Thyroid gland (tissue), 4 donors: Measurements from ENCODE around the gene FAF2. TPM values are rescaled to one million over a fixed set of nuclear protein-coding genes. Genes with fewer than 3 reads are reported as not detected.

Experiments used
- DNase-seq, 2 donors: peaks; one replicate each; pipeline ENCODE4 v3.0.0-alpha.2; 2019
- H3K27ac ChIP-seq, 3 donors: fragments of 200-600 bp; sonication (generic); 1 replicate in 2 of 3; 2 replicates in 1 of 3; pipeline ENCODE4 v1.5.1; 2016 to 2019; ENCODE audit warnings: mild to moderate bottlenecking in 1 of 3, moderate library complexity in 1 of 3
- H3K27me3 ChIP-seq: fragments of 200-600 bp; sonication (generic); one replicate; pipeline ENCODE4 v1.5.1; 2019
- H3K36me3 ChIP-seq, 2 donors: fragments of 200-600 bp; sonication (generic); one replicate each; pipeline ENCODE4 v1.5.1; 2016 to 2019
- H3K4me1 ChIP-seq, 2 donors: fragments of 200-600 bp; sonication (generic); one replicate each; pipeline ENCODE4 v1.5.1; 2017 to 2019
- H3K4me3 ChIP-seq, 3 donors: fragments of 200-600 bp; sonication (generic); replicated peaks in 1 of 3; 1 replicate in 2 of 3; 2 replicates in 1 of 3; pipeline ENCODE4 v1.5.1; 2016; ENCODE audit warnings: mild to moderate bottlenecking in 1 of 3
- H3K9me3 ChIP-seq: fragments of 200-600 bp; sonication (generic); one replicate; pipeline ENCODE4 v1.5.1; 2017
- POLR2A ChIP-seq, 2 donors: fragments of 450-650 bp; IDR thresholded peaks; one replicate each; pipeline ENCODE4 v1.6.1; 2017; ENCODE audit warnings: antibody characterized with exemption in 2 of 2, mild to moderate bottlenecking in 2 of 2, moderate library complexity in 1 of 2
- WGBS, 2 donors: methylation state at CpG; one replicate each; pipeline ENCODE4 v1.1.5; 2017; 5-methylcytosine and 5-hydroxymethylcytosine counted together
- intact Hi-C: fragments of 100-400 bp; cut with DNase I; formaldehyde crosslinking; loops from one replicate; pipeline ENCODE4 v1.15.1; 2023
- total RNA-seq, 4 donors: library from RNA; depleted of rRNA; stranded (reverse); fragments of >200 nt; gene quantifications; one replicate each; pipeline ENCODE4 v1.2.3, GENCODE V29; 2016
- TF ChIP-seq, protein P1 (sequence below), 6 experiments: fragments of 200-600 bp in 3 of 6; fragments of 450-650 bp in 3 of 6; sonication (generic) in 3 of 6; IDR thresholded peaks; one replicate each; pipeline ENCODE4 v1.5.1; 2016 to 2019; ENCODE audit warnings: antibody characterized with exemption in 6 of 6, mild to moderate bottlenecking in 2 of 6, inconsistent platforms in 1 of 6, moderate library complexity in 1 of 6

FAF2 gene
- total RNA-seq, 4 donors from 2014 or later, result 33.6 to 186 (median 43.2) TPM

- H3K27ac ChIP-seq, result peak overlapping the region; percentile 14 to 96 (median 90)
- peak; percentile 48 to 67 for DNase-seq
- WGBS, 2 donors, result 25 to 47% methylated on average over 6 to 10 of the region's 10 CpGs
- TF ChIP-seq, protein P1, sequence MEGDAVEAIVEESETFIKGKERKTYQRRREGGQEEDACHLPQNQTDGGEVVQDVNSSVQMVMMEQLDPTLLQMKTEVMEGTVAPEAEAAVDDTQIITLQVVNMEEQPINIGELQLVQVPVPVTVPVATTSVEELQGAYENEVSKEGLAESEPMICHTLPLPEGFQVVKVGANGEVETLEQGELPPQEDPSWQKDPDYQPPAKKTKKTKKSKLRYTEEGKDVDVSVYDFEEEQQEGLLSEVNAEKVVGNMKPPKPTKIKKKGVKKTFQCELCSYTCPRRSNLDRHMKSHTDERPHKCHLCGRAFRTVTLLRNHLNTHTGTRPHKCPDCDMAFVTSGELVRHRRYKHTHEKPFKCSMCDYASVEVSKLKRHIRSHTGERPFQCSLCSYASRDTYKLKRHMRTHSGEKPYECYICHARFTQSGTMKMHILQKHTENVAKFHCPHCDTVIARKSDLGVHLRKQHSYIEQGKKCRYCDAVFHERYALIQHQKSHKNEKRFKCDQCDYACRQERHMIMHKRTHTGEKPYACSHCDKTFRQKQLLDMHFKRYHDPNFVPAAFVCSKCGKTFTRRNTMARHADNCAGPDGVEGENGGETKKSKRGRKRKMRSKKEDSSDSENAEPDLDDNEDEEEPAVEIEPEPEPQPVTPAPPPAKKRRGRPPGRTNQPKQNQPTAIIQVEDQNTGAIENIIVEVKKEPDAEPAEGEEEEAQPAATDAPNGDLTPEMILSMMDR (IDR thresholded peaks at IDR 0.05), result no peak
- TF ChIP-seq POLR2A (IDR thresholded peaks at IDR 0.05), result no peak
- no peaks in the 10 kb centered on the region for H3K27me3 ChIP-seq
- peaks cover 49 to 61% of the 10 kb centered on the region in 2 donors for H3K4me1 ChIP-seq
- H3K36me3 ChIP-seq, result peaks cover 16 to 22% of the 10 kb centered on the region in 2 donors
- H3K4me3 ChIP-seq, result no peak overlapping the region
- no peaks in the 10 kb centered on the region for H3K9me3 ChIP-seq
- intact Hi-C loops, result no loop called here
Measured at GRCh38 chr5:176533894-176534611, 85.9 kb downstream of the FAF2 start.

DNA sequence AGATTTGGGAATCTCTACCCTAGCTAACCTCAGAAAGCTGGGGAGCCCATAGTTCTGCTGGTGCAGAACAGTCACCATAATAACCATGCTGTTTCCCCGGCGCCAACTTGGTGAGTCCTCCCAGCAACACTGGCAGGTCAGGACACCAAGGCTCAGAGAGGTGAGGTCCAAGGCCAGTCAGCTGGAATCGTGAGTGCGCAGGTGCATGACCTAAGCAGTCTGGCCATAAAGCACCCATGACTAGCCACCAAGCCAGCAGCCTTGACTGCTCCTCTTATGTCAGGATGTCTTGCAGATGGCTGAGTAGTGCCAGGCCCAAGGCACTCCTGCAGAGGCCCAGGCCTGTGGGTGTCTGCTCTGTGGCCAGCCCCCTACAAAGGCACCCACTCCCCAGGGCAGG, 86.5 kb downstream of the FAF2 start:
- Histone ChIP-seq H3K9me3 (no peaks in the 10 kb centered on the region), H3K27ac (peak overlapping the region; percentile 90 to 97 (median 96)), H3K36me3 (peaks cover 10 to 16% of the 10 kb centered on the region in 2 donors), H3K27me3 (no peaks in the 10 kb centered on the region), H3K4me3 (no peak overlapping the region), H3K4me1 (peaks cover 49 to 61% of the 10 kb centered on the region in 2 donors)
- DNase-seq, result peak; percentile 29 to 41
- intact Hi-C loops, result no loop called here
- WGBS, 2 donors, result 53 to 80% methylated on average over 2 to 4 of the region's 4 CpGs
- TF ChIP-seq POLR2A (IDR thresholded peaks at IDR 0.05), result no peak
- TF ChIP-seq, protein P1 (IDR thresholded peaks at IDR 0.05), result no peak

DNA sequence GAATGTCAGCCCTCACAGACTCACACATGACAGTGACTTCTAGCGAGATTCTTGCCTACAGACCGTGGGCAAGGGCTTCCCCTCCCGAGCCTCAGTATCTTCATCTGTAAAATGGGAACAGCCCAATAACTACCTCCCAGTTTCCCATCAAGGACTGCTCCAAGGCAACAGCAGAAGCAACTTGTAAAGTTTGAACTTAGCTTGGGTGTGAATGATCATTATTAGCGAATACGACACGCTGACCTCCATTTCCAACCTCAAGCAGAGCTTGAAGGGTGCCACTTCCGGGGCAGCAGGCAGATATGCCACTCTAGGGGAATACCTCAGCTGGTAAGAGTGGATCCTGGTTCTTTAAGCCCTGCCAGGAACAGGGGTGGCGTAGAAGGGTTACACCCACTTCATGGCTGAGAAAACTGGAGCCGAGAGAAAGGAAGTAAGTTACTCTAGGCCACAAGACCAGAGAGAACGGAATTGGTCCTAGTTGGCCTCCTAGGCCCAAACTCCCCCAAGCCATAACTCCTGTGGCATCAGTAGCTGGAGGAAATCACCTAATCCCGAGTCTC, 87.0 kb downstream of the FAF2 start:
- peak overlapping the region; percentile 90 to 97 (median 96) for H3K27ac ChIP-seq
- peak; percentile 66 to 68 for DNase-seq
- intact Hi-C loops, result no loop called here
- no peaks in the 10 kb centered on the region for H3K9me3 ChIP-seq
- peak overlapping the region in 1 of 3 donors; percentile 92 for H3K4me3 ChIP-seq
- H3K4me1 ChIP-seq, result peaks cover 49 to 61% of the 10 kb centered on the region in 2 donors
- peaks cover 8 to 13% of the 10 kb centered on the region in 2 donors for H3K36me3 ChIP-seq
- TF ChIP-seq, protein P1 (IDR thresholded peaks at IDR 0.05), result peak in 1 of 6 experiments; percentile 8
- TF ChIP-seq POLR2A (IDR thresholded peaks at IDR 0.05), result peak in 1 of 2 donors; percentile 66
- no peaks in the 10 kb centered on the region for H3K27me3 ChIP-seq
- WGBS, 2 donors, result 34 to 45% methylated on average over 11 of the region's 11 CpGs

DNA sequence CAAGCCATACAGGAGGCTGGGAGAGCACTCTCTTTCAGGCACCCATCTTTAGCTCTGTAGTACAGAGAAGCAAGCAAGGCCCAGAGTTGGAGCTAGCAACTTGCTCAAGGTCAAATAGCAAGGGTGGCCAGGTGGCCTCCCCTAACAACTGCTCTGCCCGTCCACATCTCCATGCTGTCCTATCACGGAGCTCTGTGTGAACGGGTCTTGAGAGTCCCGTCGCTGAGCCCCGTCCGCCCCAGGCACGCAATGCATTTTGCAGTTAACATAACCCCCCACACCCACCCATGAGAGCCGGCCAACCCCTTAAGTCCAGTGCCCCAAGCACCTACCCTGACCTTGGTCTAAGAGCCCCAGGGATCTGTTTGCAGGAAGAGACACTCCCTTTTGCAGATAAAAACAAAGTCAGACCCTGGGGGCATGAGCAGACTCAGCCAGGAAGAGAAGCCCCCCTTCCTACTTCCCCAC, 87.5 kb downstream of the FAF2 start:
- no peak for TF ChIP-seq POLR2A (IDR thresholded peaks at IDR 0.05)
- TF ChIP-seq, protein P1 (IDR thresholded peaks at IDR 0.05), result no peak
- Histone ChIP-seq H3K4me1 (peaks cover 49 to 57% of the 10 kb centered on the region in 2 donors), H3K4me3 (peak overlapping the region; percentile 68 to 92 (median 87)), H3K27ac (peak overlapping the region; percentile 90 to 97 (median 96)), H3K27me3 (no peaks in the 10 kb centered on the region), H3K36me3 (peaks cover 4 to 8% of the 10 kb centered on the region in 2 donors), H3K9me3 (no peaks in the 10 kb centered on the region)
- 1 to 8% methylated on average over 9 of the region's 9 CpGs for WGBS, 2 donors
- intact Hi-C loops, result no loop called here
- peak in 1 of 2 donors; percentile 19 for DNase-seq
